Osteoblast (primary cell): ENCODE measurements around the gene ITPKC. TPM values are rescaled to one million over a fixed set of nuclear protein-coding genes. Genes with fewer than 3 reads are reported as not detected.
"Not testable (repeated sequence)": the region's sequence is repeated elsewhere in the genome, so short reads cannot be mapped to it uniquely, and the experiment has no call there.

Source experiments
- DNase-seq: peaks from one replicate; pipeline ENCODE4 v3.0.0; 2011; ENCODE audit warnings: low spot score, mixed read lengths; ENCODE audit not compliant: insufficient read length; ENCODE audit errors: missing footprints
- H2AFZ ChIP-seq: 2 replicates; pipeline ENCODE4 v1.6.0; 2011; ENCODE audit warnings: mild to moderate bottlenecking, low read length
- H3K27ac ChIP-seq: 2 replicates; pipeline ENCODE4 v1.5.1; 2011; ENCODE audit warnings: mild to moderate bottlenecking, low read depth, low read length, moderate library complexity
- H3K27me3 ChIP-seq: 2 replicates; pipeline ENCODE4 v1.6.0; 2012; ENCODE audit warnings: mild to moderate bottlenecking, control low read depth, inconsistent platforms, low read length, moderate library complexity; ENCODE audit not compliant: insufficient read depth
- H3K36me3 ChIP-seq: 2 replicates; pipeline ENCODE4 v1.5.1; 2011; ENCODE audit warnings: mild to moderate bottlenecking, low read length, control low read depth, moderate library complexity; ENCODE audit not compliant: insufficient read depth
- H3K4me1 ChIP-seq: 2 replicates; pipeline ENCODE4 v1.5.1; 2011; ENCODE audit warnings: mild to moderate bottlenecking, low read length, control low read depth, moderate library complexity; ENCODE audit not compliant: insufficient read depth
- H3K4me2 ChIP-seq: 2 replicates; pipeline ENCODE4 v1.6.0; 2011; ENCODE audit warnings: mild to moderate bottlenecking, low read length; ENCODE audit not compliant: insufficient read depth
- H3K4me3 ChIP-seq: fragments of 200-600 bp; sonication (generic); 3 replicates; pipeline ENCODE4 v1.5.1; 2012; ENCODE audit warnings: mild to moderate bottlenecking, low read length, inconsistent platforms; ENCODE audit not compliant: insufficient read depth
- H3K79me2 ChIP-seq: 2 replicates; pipeline ENCODE4 v1.6.0; 2012; ENCODE audit warnings: mild to moderate bottlenecking, low read length, control low read depth, inconsistent platforms; ENCODE audit not compliant: insufficient read depth
- H3K9me3 ChIP-seq: 2 replicates; pipeline ENCODE4 v1.5.1; 2011; ENCODE audit warnings: low read depth, low read length, control low read depth
- H4K20me1 ChIP-seq: 2 replicates; pipeline ENCODE4 v1.6.0; 2012; ENCODE audit warnings: mild to moderate bottlenecking, low read length, control low read depth; ENCODE audit not compliant: insufficient read depth
- total RNA-seq: library from RNA; depleted of rRNA; stranded (reverse); fragments of >200 nt; gene quantifications from 2 replicates; pipeline ENCODE4 v1.2.3, GENCODE V29; 2012
- TF ChIP-seq, protein P1 (sequence below): IDR thresholded peaks from 2 replicates; pipeline ENCODE4 v1.5.1; 2011; ENCODE audit warnings: mild to moderate bottlenecking, low read depth, low read length, moderate library complexity; ENCODE audit errors: extremely low read depth

ITPKC gene
- total RNA-seq, 1 donor = 9.8 TPM

DNA sequence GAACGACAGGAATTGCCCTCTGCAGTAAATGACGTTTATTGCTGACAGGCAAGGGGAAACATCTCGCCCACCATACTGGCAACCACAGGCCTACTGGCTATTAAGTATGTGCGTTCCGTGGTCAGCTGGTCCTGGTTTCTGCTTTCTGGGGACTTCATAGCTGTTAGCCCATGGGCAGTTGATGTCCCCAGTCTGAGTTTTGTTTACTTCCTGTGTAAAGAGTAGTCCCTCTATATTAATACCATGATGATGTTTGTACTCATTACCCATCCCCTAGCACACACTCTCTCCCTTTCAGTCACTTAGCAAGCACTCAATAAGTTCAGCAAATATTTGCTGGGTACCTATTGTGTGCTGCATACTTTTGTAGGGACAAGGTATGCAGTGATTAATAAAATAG is 52.0 kb downstream of the ITPKC start:
- Histone ChIP-seq H3K27me3 (no peaks in the 10 kb centered on the region), H3K36me3 (peaks cover 21% of the 10 kb centered on the region), H3K4me2 (no peak overlapping the region), H3K4me1 (no peaks in the 10 kb centered on the region), H4K20me1 (no peaks in the 10 kb centered on the region), H3K9me3 (no peaks in the 10 kb centered on the region), H2AFZ (peak overlapping the region; percentile 50), H3K79me2 (no peaks in the 10 kb centered on the region), H3K27ac (no peak overlapping the region), H3K4me3 (no peak overlapping the region)
- TF ChIP-seq, protein P1, sequence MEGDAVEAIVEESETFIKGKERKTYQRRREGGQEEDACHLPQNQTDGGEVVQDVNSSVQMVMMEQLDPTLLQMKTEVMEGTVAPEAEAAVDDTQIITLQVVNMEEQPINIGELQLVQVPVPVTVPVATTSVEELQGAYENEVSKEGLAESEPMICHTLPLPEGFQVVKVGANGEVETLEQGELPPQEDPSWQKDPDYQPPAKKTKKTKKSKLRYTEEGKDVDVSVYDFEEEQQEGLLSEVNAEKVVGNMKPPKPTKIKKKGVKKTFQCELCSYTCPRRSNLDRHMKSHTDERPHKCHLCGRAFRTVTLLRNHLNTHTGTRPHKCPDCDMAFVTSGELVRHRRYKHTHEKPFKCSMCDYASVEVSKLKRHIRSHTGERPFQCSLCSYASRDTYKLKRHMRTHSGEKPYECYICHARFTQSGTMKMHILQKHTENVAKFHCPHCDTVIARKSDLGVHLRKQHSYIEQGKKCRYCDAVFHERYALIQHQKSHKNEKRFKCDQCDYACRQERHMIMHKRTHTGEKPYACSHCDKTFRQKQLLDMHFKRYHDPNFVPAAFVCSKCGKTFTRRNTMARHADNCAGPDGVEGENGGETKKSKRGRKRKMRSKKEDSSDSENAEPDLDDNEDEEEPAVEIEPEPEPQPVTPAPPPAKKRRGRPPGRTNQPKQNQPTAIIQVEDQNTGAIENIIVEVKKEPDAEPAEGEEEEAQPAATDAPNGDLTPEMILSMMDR = no peak
- DNase-seq = peak; percentile 30

DNA sequence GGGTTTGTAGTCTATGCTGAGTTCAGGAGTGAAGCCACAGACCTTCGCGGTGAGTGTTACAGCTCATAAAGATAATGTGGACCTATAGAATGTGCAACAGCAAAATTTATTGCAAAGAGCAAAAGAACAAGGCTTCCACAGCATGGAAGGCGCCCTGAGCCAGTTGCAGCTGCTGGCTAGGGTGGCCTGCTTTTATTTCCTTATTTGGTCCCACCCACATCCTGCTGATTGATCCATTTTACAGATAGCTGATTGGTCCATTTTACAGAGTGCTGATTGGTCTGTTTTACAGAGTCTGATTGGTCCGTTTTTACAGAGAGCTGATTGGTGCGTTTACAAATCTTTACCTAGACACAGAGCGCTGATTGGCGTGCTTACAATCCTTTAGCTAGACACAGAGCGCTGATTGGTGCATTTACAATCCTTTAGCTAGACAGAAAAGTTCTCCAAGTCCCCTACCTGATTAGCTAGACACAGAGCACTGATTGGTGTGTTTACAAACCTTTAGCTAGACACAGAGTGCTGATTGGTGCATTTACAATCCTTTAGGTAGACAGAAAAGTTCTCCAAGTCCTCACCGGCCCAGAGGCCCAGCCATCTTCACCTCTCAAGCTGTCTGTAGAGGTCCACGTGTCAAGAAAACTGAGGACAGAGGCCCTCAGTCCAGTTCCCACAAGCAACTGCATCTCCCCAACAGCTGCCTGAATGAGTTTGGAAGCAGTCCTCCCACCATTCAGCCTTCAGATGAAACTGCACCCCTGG is 54.4 kb downstream of the ITPKC start:
- not testable (repeated sequence) for H4K20me1 ChIP-seq, H3K4me3 ChIP-seq, H3K4me1 ChIP-seq, H3K9me3 ChIP-seq, H3K79me2 ChIP-seq, H3K27ac ChIP-seq, H2AFZ ChIP-seq, H3K27me3 ChIP-seq, H3K4me2 ChIP-seq, H3K36me3 ChIP-seq, DNase-seq

DNA sequence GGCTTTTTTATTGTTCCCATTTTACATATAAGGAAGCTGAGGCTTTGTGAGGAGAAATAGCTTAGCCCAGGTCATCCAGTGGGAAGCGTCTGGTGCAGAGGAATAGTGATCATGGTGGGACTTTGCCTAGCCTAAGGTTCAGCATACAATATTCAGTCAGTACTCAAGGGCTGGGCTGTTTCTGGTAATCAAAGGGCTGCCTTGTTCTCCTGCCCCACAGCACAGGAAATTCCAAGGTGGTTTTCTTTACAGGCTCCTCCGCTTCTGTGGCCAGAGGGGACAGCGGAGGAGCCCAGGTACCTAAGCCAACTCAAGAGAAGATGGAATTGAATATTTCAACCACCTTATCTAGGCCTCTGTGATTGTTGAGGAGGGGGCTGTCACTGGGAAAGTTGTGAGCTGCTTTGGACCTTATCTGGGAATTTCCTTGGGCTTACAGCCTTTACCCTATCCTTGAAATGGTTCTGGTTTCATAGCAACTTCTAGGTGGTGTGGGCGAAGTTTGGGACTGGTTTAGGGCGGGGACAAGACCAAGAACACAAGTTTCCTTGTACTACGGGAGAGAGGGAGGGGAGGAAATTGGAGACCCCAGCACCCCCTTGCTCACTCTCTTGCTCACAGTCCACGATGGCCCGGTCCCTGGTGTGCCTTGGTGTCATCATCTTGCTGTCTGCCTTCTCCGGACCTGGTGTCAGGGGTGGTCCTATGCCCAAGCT is 58.2 kb downstream of the ITPKC start, which contains the start of gene MIA:
Gene MIA (plus strand): TSS at position 606 of the 716 bp plus-strand sequence. CDS start 22 bp downstream, at position 628.
- H3K27me3 ChIP-seq = no peaks in the 10 kb centered on the region
- no peak within 1 kb of the TSS for H3K27ac ChIP-seq
- peaks cover 4% of the 10 kb centered on the region for H3K79me2 ChIP-seq
- H3K4me2 ChIP-seq = no peak within 1 kb of the TSS
- TF ChIP-seq, protein P1 = no peak
- H2AFZ ChIP-seq = peak within 1 kb of the TSS; percentile 39
- peak; percentile 0 for DNase-seq
- peak within 1 kb of the TSS; percentile 24 for H3K4me3 ChIP-seq
- no peaks in the 10 kb centered on the region for H3K9me3 ChIP-seq
- H3K4me1 ChIP-seq = peaks cover 12% of the 10 kb centered on the region
- H3K36me3 ChIP-seq = no peaks in the 10 kb centered on the region
- no peaks in the 10 kb centered on the region for H4K20me1 ChIP-seq

DNA sequence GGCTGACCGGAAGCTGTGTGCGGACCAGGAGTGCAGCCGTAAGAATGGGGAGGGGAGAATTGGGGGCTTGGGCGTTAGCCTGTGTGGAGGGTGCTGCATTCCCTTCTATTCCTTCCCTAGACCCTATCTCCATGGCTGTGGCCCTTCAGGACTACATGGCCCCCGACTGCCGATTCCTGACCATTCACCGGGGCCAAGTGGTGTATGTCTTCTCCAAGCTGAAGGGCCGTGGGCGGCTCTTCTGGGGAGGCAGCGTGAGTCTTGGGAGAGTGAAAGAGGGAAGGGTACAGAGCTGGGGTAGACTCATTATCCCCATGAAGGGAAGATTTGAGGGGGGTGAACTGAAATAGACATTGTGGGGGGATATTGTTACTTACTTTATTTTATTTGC is 58.7 kb downstream of the ITPKC start:
- H3K79me2 ChIP-seq = peaks cover 4% of the 10 kb centered on the region
- H4K20me1 ChIP-seq = no peaks in the 10 kb centered on the region
- TF ChIP-seq, protein P1 = no peak

More for the DNA sequence above, 58.7 kb downstream of the ITPKC start:
- Histone ChIP-seq H3K27me3 (no peaks in the 10 kb centered on the region), H2AFZ (peak overlapping the region; percentile 39), H3K9me3 (no peaks in the 10 kb centered on the region), H3K4me2 (no peak overlapping the region), H3K27ac (no peak overlapping the region), H3K36me3 (no peaks in the 10 kb centered on the region), H3K4me1 (peaks cover 12% of the 10 kb centered on the region), H3K4me3 (peak overlapping the region; percentile 24)
- no peak for DNase-seq
